H1 (cell line): ENCODE results near the gene C1orf21.

Source experiments
- BCL11A ChIP-seq, 2 experiments: IDR thresholded peaks; one replicate each; pipeline ENCODE4 v1.6.1; 2011; ENCODE audit warnings: low read depth in 2 of 2, low read length in 2 of 2, mild to moderate bottlenecking in 2 of 2
- CREB1 ChIP-seq: IDR thresholded peaks from 2 replicates; pipeline ENCODE4 v1.6.1; 2012; ENCODE audit warnings: inconsistent platforms
- CTCF ChIP-seq, 3 experiments: IDR thresholded peaks; 1 replicate in 2 of 3; 2 replicates in 1 of 3; pipeline versions ENCODE4 v1.5.1 to v1.6.1; 2011; ENCODE audit warnings: low read length in 3 of 3, mild to moderate bottlenecking in 3 of 3, inconsistent platforms in 2 of 3, low read depth in 1 of 3, moderate library complexity in 1 of 3; ENCODE audit not compliant: insufficient read depth in 1 of 3; ENCODE audit errors: control extremely low read depth in 1 of 3
- E2F6 ChIP-seq: IDR thresholded peaks from 2 replicates; pipeline ENCODE4 v1.6.1; 2012; ENCODE audit warnings: inconsistent platforms
- EZH2 ChIP-seq: fragments of 200-600 bp; sonication (generic); IDR thresholded peaks from 2 replicates; pipeline ENCODE4 v1.7.1; 2012; ENCODE audit warnings: low read depth, mild to moderate bottlenecking, moderate library complexity, low read length, inconsistent platforms; ENCODE audit not compliant: severe bottlenecking
- FOSL1 ChIP-seq: IDR thresholded peaks from 2 replicates; pipeline ENCODE4 v1.6.1; 2011; ENCODE audit warnings: mild to moderate bottlenecking, low read depth, low read length, moderate library complexity; ENCODE audit not compliant: insufficient read depth
- JUND ChIP-seq: IDR thresholded peaks from 2 replicates; pipeline ENCODE4 v1.6.1; 2011; ENCODE audit warnings: mild to moderate bottlenecking, improper control_type of control experiment, low read length
- MAX ChIP-seq: IDR thresholded peaks from 2 replicates; pipeline ENCODE4 v1.6.1; 2012; ENCODE audit warnings: inconsistent platforms
- RFX5 ChIP-seq: IDR thresholded peaks from 2 replicates; pipeline ENCODE4 v1.6.1; 2011; ENCODE audit warnings: low read depth, low read length, improper control_type of control experiment, borderline replicate concordance
- RNF2 ChIP-seq: fragments of 200-900, 300-1000 bp; sonication (generic); IDR thresholded peaks from 2 replicates; pipeline ENCODE4 v1.7.1; 2016; ENCODE audit warnings: borderline replicate concordance, low read depth, mild to moderate bottlenecking, antibody characterized with exemption, low read length; ENCODE audit not compliant: poor library complexity, severe bottlenecking; ENCODE audit errors: missing control alignments
- SP1 ChIP-seq: IDR thresholded peaks from 2 replicates; pipeline ENCODE4 v1.6.1; 2011; ENCODE audit warnings: low read depth, low read length
- SP2 ChIP-seq: IDR thresholded peaks from 2 replicates; pipeline ENCODE4 v1.6.1; 2012; ENCODE audit warnings: mild to moderate bottlenecking, low read length, inconsistent platforms
- TCF12 ChIP-seq: IDR thresholded peaks from 2 replicates; pipeline ENCODE4 v1.6.1; 2011; ENCODE audit warnings: low read depth, mild to moderate bottlenecking, low read length

- TF ChIP-seq JUND = no peak
- TF ChIP-seq RFX5 = no peak
- no peak for TF ChIP-seq CTCF (IDR thresholded peaks at IDR 0.05; ENCODE audit: control extremely low read depth in 1 of 3, insufficient read depth in 1 of 3, low read depth in 1 of 3, low read length in 3 of 3)
- TF ChIP-seq TCF12 = no peak
- no peak for TF ChIP-seq RNF2
- no peak for TF ChIP-seq FOSL1
- no peak for TF ChIP-seq SP1
- TF ChIP-seq MAX = no peak
- TF ChIP-seq E2F6 = no peak
- no peak for TF ChIP-seq CREB1
- TF ChIP-seq EZH2 = no peak
- no peak for TF ChIP-seq BCL11A (IDR thresholded peaks at IDR 0.05; ENCODE audit: low read depth in 2 of 2, low read length in 2 of 2)
- no peak for TF ChIP-seq SP2
Observed at GRCh38 chr1:184531296-184531695, 144.5 kb downstream of the C1orf21 start.
